C1 segment of cervical spinal cord (tissue), 14 donors: ENCODE data around the gene FCGR1A.
"Not testable (repeated sequence)": the region's sequence is repeated elsewhere in the genome, so short reads cannot be mapped to it uniquely, and the experiment has no call there.

Source experiments
- DNase-seq, 14 donors: peaks; one replicate each; lab custom pipeline; 2025; lab: John Stamatoyannopoulos, UW

FCGR1A gene

DNA sequence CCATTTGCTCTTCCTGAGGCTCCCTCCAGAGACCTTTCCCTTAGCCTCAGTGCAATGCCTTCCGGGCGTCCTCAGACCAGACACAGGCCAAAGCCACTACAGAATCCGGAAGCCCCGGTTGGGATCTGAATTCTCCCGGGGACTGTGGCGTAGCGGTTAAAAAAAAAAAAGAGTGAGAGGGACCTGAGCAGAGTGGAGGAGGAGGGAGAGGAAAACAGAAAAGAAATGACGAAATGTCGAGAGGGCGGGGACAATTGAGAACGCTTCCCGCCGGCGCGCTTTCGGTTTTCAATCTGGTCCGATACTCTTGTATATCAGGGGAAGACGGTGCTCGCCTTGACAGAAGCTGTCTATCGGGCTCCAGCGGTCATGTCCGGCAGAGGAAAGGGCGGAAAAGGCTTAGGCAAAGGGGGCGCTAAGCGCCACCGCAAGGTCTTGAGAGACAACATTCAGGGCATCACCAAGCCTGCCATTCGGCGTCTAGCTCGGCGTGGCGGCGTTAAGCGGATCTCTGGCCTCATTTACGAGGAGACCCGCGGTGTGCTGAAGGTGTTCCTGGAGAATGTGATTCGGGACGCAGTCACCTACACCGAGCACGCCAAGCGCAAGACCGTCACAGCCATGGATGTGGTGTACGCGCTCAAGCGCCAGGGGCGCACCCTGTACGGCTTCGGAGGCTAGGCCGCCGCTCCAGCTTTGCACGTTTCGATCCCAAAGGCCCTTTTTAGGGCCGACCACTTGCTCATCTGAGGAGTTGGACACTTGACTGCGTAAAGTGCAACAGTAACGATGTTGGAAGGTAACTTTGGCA is 50.0 kb downstream of the FCGR1A start:
- not testable (repeated sequence) for DNase-seq

DNA sequence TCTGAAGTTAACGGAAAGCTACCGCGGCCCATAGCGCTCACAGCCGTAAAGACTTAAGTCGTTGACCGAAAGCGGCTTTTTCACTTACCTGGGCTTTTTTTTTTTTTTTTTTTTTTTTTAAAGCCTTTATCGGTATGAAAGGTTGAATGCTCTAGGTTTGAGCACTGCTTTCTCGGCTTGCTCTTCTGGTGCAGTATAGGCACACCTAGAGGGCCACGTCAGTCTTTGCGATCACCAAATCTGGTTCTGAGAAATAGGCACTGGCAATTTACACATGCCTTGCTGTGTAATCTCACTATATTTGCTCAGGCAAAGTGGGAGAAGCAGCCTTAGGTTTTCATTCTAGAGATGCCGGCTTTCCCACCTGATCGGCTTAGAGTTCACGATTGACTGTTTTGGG is 50.6 kb downstream of the FCGR1A start:
- not testable (repeated sequence) for DNase-seq

DNA sequence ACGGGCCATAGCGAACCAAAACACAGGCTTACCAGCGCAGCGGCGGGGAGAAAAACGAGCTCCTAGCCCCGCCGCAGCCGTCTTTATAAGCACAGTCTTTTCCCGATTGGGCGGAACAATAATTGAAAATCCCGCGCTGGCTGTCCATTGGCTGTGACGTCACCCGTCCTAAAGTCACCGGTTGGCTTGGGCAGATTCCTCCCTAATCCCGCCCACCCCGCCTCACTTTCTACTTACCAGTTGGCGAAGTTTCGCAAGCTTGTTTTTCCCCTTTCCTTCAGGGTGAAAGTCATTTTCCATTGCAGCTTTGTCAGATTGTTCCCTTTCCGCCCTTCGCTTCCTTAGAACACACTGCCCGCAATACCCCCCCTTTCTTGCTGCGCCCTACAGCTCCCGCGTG is 58.7 kb downstream of the FCGR1A start:
- not testable (repeated sequence) for DNase-seq
